Motor neuron (in vitro differentiated cells): ENCODE measurements around the gene CCK. TPM values are rescaled to one million over a fixed set of nuclear protein-coding genes. Genes with fewer than 3 reads are reported as not detected.

Experiments used
- ATAC-seq, 8 experiments: fragments of 200-7000 bp; cut with Tn5 transposase; replicated peaks in 6 of 8; 2 replicates each; pipeline ENCODE4 v1.8.0; 2021; ENCODE audit warnings: mild to moderate bottlenecking in 8 of 8, moderate library complexity in 8 of 8
- H3K27ac ChIP-seq, 2 donors: fragments of 250-450 bp; sonication (Bioruptor Pico); 2 replicates each; pipeline ENCODE4 v1.9.0; 2021; ENCODE audit warnings: antibody characterized with exemption in 2 of 2, mild to moderate bottlenecking in 2 of 2, moderate library complexity in 1 of 2
- H3K4me1 ChIP-seq, 2 donors: fragments of 250-450 bp; sonication (Bioruptor Pico); replicated peaks in 1 of 2; 2 replicates each; pipeline ENCODE4 v1.6.1; 2021; ENCODE audit warnings: antibody characterized with exemption in 2 of 2, mild to moderate bottlenecking in 2 of 2, moderate library complexity in 1 of 2
- H3K4me3 ChIP-seq, 5 donors: fragments of 250-450 bp; sonication (Bioruptor Pico); 2 replicates each; pipeline ENCODE4 v1.9.0; 2021; ENCODE audit warnings: antibody characterized with exemption in 5 of 5, mild to moderate bottlenecking in 5 of 5, moderate library complexity in 4 of 5
- WGBS, 10 experiments: fragments of 450-650 bp; shearing (Covaris generic); methylation state at CpG; one replicate each; pipeline ENCODE4 v1.0.0; 2022; 5-methylcytosine and 5-hydroxymethylcytosine counted together
- in situ Hi-C, 9 experiments: fragments of 400-800 bp; cut with MboI; loops; one replicate each; pipeline ENCODE4 v1.15.0; 2021; ENCODE audit warnings: low sequenced_read_pairs in 9 of 9, low pct_unique_long_range_greater_than_20kb in 2 of 9; ENCODE audit not compliant: unreplicated experiment in 9 of 9
- total RNA-seq, 8 experiments: library from RNA; unstranded; fragments of 300-600 nt; gene quantifications; 2 replicates each; pipeline versions ENCODE4 v1.2.3 to v1.2.4, GENCODE V29; 2022

The CCK gene, protein sequence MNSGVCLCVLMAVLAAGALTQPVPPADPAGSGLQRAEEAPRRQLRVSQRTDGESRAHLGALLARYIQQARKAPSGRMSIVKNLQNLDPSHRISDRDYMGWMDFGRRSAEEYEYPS
- total RNA-seq, result 10 to 100 TPM in 1 of 8 experiments, 1 to 10 TPM in 1, under 1 TPM in 2, not detected in 4; 0.22 to 30.8 (median 1.6) TPM

DNA sequence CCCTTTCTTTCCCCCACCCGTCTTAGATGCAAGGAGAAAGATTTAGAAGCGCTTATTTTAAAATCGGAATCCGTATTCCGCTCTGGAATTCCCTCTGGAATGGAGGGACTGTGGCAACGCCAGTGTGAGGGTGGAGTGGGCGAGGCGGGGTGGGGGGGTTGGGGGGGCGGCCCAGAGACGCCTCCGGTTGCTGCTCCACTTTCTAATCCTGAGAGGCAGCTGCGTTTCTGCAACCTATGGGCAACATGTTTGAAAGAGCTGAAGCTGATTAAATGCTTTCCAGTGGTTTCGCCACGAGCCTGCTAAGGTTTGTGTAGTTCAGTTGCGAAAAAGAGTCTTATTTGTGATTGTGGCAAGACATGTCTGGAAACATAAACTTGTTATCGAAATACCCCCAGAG lies at the start of gene CCK:
TSS of gene CCK (minus strand) at position 101 of the 400 bp plus-strand sequence. CDS start 2,555 bp downstream, outside the sequence.
- in situ Hi-C loops, result loop anchor here in 2 of 9 experiments (25.0 kb wide), 1 partner anchor 171 kb away; no protein-coding TSS in a partner anchor
- ATAC-seq, result no peak
- no peak within 1 kb of the TSS for H3K27ac ChIP-seq
- H3K4me1 ChIP-seq, result peaks cover 0 to 3% of the 10 kb centered on the region in 2 donors
- peak within 1 kb of the TSS in 3 of 5 donors; percentile 10 to 23 (median 21) for H3K4me3 ChIP-seq
- 20 to 100% methylated on average over 1 of the region's 16 CpGs; no CpG with 5 or more reads in 8 of the 10 experiments for WGBS, 10 experiments

DNA sequence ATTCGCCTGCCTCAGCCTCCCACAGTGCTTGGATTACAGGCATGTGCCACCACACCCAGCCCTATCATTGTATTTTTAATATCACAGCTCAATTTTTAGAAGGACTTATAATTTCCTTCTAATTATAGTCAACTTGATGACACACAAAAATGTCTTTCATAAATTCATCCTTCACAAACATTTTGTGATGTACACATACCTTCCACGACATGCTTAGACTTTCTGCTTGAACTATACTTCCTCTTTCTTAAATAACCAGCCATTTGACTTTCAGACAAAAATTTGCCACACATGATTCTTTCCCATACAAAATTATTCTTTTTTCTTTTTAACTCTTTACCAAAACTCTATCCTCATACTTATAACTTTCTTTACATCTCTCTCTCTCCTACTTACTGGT lies 48.4 kb upstream of the CCK start:
- Histone ChIP-seq H3K27ac (no peak overlapping the region), H3K4me3 (no peak overlapping the region), H3K4me1 (no peaks in the 10 kb centered on the region)
- 0 to 75% (median 28%) methylated on average over 1 to 2 of the region's 2 CpGs for WGBS, 10 experiments
- no peak for ATAC-seq
- in situ Hi-C loops, result no loop called here

DNA sequence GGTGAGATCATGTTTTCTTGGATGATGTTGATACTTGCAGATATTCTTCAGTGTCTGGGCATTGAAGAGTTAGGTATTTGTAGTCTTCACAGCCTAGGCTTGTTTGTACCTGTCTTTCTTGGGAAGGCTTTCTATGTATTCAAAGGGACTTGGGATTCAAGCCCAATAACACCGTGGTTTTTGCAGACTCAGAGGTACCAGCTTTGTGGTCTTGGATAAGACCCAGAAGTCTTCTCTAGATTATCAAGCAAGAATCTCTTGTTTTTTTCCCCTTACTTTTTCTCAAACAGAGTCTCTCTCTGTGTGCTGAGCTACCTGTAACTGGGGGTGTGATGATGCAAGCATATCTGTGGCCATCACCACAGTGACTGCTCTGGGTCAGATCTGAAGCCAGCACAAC lies 42.7 kb upstream of the CCK start:
- H3K4me1 ChIP-seq, result no peaks in the 10 kb centered on the region
- H3K4me3 ChIP-seq, result no peak overlapping the region
- in situ Hi-C loops, result no loop called here
- WGBS, 10 experiments, result 0 to 83% (median 60%) methylated on average over 1 of the region's 1 CpG; no CpG with 5 or more reads in 2 of the 10 experiments
- H3K27ac ChIP-seq, result no peak overlapping the region
- no peak for ATAC-seq

DNA sequence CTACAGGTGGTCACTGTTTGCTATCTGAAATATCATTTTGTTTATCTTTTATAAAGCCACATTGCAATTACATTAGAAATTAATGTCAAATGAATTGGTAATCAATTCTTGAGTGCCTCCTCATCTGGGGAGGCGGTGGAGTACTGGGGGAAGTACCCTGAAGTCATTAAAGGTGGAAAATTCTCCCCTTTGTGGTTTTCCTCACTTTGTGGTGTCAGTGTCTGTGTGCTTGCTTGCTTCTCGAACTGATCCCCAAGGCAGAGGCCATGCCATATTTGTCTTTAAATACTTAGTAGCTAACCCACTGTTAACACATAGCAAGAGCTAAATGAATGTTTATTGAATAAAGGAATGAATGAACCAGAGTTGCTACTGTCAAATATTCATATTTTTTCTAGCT lies 40.5 kb upstream of the CCK start:
- 0 to 86% (median 32%) methylated on average over 1 to 2 of the region's 2 CpGs; no CpG with 5 or more reads in 2 of the 10 experiments for WGBS, 10 experiments
- Histone ChIP-seq H3K4me1 (no peaks in the 10 kb centered on the region), H3K4me3 (no peak overlapping the region), H3K27ac (no peak overlapping the region)
- in situ Hi-C loops, result no loop called here
- no peak for ATAC-seq

DNA sequence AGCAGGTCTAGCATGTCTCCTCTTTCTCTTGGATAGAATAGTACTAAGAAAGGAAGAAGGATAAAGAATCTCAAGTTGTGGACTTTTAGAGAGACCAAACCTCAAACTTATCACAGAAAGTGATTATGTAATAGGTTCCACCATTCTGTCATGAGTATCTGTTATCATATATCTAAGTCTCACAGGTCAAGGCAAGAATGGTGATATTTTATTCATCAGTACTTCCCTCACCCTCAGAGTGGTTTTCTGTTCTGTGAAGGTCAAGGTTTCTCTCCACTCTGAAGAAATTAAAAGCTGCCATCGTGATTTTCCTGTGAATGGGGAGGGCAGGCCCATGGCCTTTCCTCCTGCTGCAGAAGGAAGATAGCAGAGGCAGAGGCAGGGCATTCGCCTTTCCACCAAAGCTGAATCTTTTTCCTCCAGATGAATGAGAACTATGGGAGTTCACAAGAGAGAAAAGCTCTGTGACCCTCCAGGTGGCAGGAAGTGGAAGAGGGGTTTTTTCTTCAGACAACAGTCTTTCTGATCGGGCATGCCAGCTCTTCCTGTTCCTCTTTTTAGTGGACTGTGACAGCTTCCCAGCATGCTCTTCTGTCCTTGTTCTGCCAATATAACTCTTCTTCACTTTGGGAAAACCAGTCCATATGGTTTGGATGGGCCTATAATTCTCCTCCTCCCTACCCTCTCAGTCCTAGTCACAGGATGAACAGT lies 37.1 kb upstream of the CCK start:
- H3K27ac ChIP-seq, result no peak overlapping the region
- in situ Hi-C loops, result no loop called here
- 0 to 57% (median 40%) methylated on average over 1 to 3 of the region's 3 CpGs; no CpG with 5 or more reads in 2 of the 10 experiments for WGBS, 10 experiments
- no peak overlapping the region for H3K4me3 ChIP-seq
- ATAC-seq, result no peak
- H3K4me1 ChIP-seq, result no peaks in the 10 kb centered on the region

DNA sequence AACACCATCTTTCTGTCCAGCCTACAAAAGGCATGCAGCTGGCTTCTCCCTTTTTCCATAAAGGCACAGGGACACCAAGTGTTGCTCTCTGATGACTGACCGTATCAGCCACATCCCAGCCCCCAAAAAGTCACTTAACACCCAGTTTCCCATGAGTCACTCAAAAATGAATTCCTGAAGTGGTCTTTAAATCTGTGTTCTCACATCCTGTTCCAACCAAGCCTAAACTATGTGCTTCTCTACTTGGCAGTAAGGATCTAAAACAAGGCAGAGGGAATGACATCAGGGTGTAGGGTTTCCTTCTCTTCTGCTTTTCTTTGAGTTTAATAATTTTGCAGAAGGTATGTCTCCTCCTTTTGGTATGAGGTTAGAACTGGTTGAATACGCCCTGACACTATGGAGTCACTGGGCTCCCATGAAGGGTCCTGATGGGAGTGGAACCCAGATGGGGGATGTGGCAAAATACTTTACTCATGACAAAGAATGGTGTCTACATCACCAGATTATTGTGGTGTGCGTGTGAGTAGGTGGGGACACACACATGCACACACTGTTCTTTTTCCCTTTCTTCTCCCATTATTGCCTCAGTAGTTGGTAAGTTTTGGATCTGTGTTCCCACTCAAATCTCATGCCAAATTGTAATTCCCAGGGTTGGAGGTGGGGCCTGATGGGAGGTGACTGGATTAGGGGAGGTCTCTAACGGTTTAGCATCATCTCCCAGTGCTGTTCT lies 35.6 kb upstream of the CCK start:
- H3K4me3 ChIP-seq, result no peak overlapping the region
- no peak overlapping the region for H3K27ac ChIP-seq
- no peak for ATAC-seq
- in situ Hi-C loops, result no loop called here
- no peaks in the 10 kb centered on the region for H3K4me1 ChIP-seq
- 10 to 55% (median 27%) methylated on average over 1 to 4 of the region's 4 CpGs; no CpG with 5 or more reads in 2 of the 10 experiments for WGBS, 10 experiments

DNA sequence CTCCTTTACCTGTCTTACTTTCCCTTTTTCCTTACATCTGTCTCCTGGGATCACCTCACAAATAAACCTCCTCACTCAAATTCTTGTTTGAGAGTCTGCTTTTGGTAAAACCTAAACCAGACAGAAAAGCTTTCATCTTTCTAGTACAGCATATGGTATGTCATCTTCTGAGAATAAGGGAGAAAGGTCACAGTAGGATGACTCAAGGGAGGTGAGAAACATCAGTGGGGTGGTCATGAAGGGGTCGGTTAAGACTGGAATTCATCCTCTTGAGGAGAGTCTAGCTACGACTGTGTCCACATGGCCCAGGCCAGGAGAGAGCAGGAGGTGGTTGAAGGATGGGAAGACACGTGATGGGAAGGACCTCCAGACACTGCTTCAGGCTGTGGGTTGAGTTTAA lies 34.8 kb upstream of the CCK start:
- no peak overlapping the region for H3K4me3 ChIP-seq
- WGBS, 10 experiments, result 0 to 60% (median 14%) methylated on average over 1 to 2 of the region's 3 CpGs; no CpG with 5 or more reads in 4 of the 10 experiments
- ATAC-seq, result no peak
- no peaks in the 10 kb centered on the region for H3K4me1 ChIP-seq
- in situ Hi-C loops, result no loop called here
- H3K27ac ChIP-seq, result no peak overlapping the region

DNA sequence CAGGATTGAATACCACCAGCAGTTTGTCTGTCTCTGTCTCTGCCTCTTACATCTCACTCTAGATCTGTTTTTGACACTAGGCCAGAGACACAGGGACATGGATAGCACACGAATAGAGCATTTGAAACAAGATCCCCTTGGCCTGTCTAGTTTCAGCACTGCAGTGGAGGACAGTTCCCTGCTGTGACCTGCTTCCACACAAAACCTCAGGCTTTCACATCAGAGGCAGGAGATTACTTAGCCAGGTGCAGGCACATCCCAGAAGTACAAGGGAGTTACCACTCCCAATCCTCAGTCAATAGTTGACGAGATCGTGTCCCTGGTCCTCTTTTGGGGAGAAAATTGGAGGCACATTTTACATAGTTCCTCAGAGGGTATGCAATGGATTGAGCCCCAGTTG lies 34.0 kb upstream of the CCK start:
- Histone ChIP-seq H3K4me1 (no peaks in the 10 kb centered on the region), H3K4me3 (no peak overlapping the region), H3K27ac (no peak overlapping the region)
- ATAC-seq, result peak in 4 of 8 experiments; percentile 23 to 56 (median 52)
- in situ Hi-C loops, result no loop called here
- 0 to 52% (median 26%) methylated on average over 1 to 3 of the region's 3 CpGs; no CpG with 5 or more reads in 4 of the 10 experiments for WGBS, 10 experiments

DNA sequence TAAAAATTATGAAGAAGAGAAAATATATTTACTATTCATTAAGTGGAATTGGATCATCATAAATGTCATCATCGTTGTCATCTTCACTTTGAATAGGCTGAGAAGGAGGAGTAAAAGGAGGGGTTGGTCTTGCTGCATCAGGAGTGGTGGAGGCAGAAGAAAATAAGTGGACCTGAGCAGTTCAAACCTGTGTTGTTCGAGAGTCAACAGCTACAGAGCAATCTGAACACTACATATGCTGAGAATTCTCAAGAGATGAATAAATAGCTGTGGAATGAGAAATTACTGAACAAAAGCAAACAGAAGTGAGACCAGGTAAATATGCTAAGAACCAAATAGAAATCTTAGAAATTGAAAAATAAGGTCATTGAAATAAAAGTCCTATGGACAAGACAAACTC lies 32.3 kb upstream of the CCK start:
- no peak for ATAC-seq
- H3K4me3 ChIP-seq, result no peak overlapping the region
- H3K4me1 ChIP-seq, result no peaks in the 10 kb centered on the region
- no peak overlapping the region for H3K27ac ChIP-seq
- in situ Hi-C loops, result no loop called here
- 0 to 75% (median 26%) methylated on average over 1 to 2 of the region's 2 CpGs for WGBS, 10 experiments

DNA sequence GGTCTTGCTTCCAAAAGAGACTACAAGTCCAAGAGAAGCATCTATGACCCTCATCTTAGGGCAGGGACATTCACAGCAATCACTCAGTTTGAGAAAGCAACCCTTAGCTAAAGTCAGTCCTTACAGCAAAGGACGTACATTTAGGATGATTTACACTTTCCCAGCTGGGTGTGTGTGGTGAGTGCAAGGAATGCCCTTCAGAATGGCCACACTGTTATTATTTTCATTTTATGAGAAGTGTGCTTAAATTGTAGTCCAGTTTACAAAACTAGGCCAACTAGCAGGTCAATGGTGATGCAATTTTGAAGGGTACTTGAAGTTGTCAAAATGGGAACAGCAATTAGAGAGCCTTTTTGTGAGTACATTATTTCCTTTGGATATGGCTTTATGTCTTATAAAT lies 26.0 kb upstream of the CCK start:
- WGBS, 10 experiments, result 0 to 86% (median 33%) methylated on average over 1 of the region's 1 CpG; no CpG with 5 or more reads in 3 of the 10 experiments
- Histone ChIP-seq H3K27ac (no peak overlapping the region), H3K4me3 (no peak overlapping the region), H3K4me1 (no peaks in the 10 kb centered on the region)
- in situ Hi-C loops, result no loop called here
- no peak for ATAC-seq

DNA sequence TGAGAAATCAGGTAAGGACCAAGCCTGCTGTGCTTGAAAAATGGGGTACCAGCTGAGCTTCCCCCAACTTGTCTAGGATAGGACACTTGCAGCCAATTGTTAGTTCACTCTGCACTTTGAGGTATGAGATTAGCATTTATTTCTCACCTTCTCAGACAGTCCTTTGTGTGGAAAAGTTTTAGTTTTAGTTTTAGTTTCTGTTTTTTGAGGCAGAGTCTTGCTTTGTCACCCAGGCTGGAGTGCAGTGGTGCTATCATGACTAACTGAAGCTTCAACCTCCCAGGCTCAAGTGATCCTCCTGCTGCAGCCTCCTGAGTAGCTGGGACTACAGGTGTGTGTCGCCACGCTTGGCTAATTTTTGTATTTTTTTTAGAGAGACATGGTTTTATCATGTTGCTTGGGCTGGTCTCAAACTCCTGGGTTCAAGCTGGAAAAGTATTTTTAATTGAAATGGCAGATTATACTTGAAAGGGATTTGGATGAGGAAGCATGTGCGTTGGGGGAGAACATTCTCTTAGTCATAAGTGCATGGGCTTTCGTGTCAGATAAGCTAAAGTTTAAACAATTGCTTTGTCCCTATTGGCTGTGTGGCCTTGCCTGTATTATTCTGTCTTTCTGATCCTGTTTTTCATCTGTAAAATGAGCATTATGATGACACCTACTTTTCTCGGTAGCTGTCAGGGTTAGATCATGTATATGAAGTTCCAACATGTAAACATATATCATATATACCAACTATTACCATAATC lies 25.2 kb upstream of the CCK start:
- 10 to 87% (median 67%) methylated on average over 1 to 5 of the region's 5 CpGs for WGBS, 10 experiments
- Histone ChIP-seq H3K4me1 (no peaks in the 10 kb centered on the region), H3K27ac (no peak overlapping the region), H3K4me3 (no peak overlapping the region)
- in situ Hi-C loops, result no loop called here
- ATAC-seq, result no peak

DNA sequence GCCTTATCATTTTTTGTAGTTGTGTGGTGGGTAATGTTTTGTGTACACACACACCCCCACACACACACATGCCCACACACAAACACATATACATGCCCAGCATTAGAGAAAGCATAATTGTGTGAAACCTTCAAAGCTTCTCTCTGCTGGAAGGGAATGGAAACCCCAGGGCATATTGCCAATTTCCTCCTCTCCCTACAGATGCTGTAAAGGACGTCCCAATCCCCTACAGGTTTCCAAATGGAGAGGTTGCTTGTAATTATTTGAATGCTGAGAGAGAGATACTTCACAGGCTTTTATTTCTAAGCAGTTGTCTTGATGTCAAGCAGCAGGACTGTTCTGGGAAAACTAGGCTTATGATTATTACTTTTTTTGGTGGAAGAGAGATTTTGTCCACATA lies 23.0 kb upstream of the CCK start:
- 9 to 20% (median 20%) methylated on average over 1 of the region's 1 CpG; no CpG with 5 or more reads in 7 of the 10 experiments for WGBS, 10 experiments

DNA sequence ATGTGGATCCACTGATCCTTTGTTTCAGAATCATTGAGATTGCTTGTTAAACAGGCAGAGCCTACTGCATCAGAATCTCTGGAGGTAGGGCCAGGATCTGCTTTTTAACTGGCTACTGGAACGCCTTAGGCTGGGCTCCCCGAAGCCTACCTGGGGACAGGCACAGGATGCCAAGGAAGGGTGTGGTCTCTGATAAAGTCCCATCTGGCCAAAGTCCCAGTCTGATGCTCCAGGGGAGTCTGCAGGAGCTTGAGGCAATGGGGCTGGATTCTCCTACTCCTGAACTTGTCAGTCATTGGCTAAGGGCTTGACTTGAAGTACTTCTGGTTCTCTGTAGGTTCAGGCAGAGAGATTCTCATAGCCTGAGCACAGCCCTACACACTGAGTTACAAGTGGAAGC lies 22.4 kb upstream of the CCK start:
- in situ Hi-C loops, result no loop called here
- Histone ChIP-seq H3K27ac (no peak overlapping the region), H3K4me1 (no peaks in the 10 kb centered on the region), H3K4me3 (no peak overlapping the region)
- ATAC-seq, result no peak
- WGBS, 10 experiments, result 80 to 100% (median 80%) methylated on average over 1 to 2 of the region's 2 CpGs; no CpG with 5 or more reads in 7 of the 10 experiments

More for the DNA sequence above, 23.0 kb upstream of the CCK start:
- Histone ChIP-seq H3K27ac (no peak overlapping the region), H3K4me1 (no peaks in the 10 kb centered on the region), H3K4me3 (no peak overlapping the region)
- ATAC-seq, result no peak
- in situ Hi-C loops, result no loop called here
